Fibroblast of skin of left biceps (primary cell): ENCODE data around the gene PTPRK.
"Not testable (repeated sequence)": the region's sequence is repeated elsewhere in the genome, so short reads cannot be mapped to it uniquely, and the experiment has no call there.

Experiments
- DNase-seq, 2 experiments: peaks; one replicate each; pipeline ENCODE4 v3.0.0-alpha.2; 2013; ENCODE audit warnings: low read depth in 2 of 2

The PTPRK gene

DNA sequence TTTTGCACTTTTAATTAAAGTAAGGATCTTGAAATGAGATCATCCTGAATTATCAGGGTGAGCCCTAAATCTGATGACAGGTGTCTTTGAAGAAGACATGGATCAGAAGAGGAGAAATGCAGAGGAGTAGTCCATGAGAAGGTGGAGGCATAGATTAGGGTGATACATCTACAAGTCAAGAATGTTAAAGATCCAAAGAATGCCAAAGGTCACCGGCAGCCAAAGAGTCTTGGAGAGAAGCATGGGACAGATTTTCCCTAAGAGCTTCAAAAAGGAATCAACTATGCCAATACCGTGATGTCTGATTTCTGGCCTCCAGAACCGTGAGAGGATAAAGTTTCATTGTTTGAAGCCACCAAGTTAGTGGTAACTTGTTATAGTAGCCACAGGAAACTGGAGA lies 560.5 kb downstream of the PTPRK start:
- no peak for DNase-seq

DNA sequence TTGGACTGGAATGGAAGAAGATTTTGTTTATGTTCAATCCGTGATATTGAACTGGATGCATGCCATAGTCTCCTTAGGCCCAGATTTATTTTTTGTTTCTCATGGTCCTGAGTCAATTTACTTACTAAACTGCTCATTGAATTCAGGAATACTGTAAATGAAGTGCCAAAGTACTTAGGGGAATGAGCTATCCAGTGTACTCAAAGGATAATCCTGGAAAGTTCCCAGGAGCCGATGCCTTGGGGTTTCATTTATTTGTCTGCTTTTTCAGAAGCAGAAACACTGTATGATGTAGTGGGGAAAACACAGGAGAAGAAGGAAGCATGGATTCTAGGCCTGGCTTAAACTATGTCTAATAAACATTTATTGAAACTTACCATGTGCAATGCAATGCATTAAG lies 563.4 kb downstream of the PTPRK start:
- no peak for DNase-seq

DNA sequence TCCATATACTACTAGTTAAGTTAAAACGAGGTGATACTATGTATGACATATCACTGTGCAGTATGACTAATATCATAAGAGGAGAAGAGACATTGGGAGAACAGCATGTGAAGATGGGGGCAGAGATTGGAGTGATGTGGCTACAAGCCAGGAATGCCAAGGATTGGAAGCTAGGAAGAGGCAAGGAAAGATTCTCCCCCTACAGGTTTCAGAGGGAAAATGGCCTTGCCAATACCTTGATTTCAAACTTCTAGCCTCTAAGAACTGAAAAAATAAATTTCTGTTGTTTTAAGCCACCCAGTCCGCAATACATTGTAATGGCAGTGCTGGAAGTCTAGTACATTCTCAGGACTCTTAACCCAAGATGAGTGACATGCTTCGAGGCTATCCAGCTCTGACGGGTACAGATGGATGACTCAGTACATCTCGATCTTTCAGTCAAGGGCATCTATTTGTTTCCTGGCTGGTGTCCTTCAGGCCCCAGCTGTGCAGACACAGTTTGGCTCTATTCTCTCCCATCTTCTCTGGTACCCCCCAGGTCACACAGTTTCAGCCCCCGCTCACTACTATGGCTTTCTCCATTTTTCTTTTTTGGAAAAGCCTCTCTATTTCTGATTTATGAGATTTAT lies 564.0 kb downstream of the PTPRK start:
- DNase-seq: no peak

DNA sequence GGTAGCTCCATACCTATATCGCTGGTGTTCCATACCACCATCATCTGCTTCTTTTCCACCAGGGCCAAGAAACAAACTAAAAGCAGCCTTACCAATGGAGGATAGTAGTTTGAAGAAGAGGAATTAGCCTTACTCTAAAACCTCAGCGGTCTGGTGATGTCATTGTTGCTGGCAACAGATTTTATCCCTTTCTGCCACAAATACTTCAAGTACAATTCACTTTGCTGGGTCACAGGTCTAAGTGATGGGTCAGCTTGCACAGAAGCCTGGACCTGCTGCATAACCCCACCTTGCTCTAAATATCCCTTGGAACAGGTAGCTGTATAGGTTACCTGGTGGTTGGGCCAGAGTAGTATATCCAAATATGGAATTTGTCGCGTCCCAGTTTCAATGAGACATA lies 566.3 kb downstream of the PTPRK start:
- DNase-seq: no peak

DNA sequence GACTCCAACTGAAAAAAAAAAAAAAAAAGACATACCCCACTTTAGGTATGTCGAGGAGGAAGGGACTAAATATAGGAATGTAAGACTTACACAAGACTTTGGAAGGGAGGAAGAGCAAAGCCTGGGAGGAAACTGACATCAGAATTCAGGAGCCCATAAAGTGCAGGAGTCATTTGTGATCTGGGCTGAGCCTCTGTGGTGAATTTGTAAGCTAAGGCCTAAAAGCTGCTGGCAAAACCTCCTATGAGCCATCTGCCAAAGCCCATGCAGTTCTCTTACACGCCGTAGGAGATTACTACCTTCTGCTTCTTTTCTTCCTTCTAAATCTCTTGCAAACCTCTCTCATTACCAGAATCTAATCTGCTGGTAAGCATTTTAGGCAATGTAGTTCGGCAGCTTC lies 567.6 kb downstream of the PTPRK start:
- no peak for DNase-seq

DNA sequence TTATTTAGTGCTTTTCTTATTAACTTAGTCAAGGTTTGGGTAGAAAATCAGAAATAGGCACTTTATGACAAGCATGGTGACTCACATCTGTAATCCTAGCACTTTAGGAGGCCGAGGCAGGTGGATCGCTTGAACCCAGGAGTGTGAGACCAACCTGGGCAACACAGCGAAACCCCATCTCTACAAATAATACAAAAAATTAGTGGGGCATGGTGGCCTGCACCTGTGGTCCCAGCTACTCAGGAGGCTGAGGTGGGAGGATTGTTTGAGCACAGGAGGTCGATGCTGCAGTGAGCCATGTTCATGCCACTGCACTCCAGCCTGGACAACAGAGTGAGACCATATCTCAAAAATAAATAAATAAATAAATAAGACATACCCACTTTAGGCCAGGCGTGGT lies 568.2 kb downstream of the PTPRK start:
- DNase-seq: no peak

DNA sequence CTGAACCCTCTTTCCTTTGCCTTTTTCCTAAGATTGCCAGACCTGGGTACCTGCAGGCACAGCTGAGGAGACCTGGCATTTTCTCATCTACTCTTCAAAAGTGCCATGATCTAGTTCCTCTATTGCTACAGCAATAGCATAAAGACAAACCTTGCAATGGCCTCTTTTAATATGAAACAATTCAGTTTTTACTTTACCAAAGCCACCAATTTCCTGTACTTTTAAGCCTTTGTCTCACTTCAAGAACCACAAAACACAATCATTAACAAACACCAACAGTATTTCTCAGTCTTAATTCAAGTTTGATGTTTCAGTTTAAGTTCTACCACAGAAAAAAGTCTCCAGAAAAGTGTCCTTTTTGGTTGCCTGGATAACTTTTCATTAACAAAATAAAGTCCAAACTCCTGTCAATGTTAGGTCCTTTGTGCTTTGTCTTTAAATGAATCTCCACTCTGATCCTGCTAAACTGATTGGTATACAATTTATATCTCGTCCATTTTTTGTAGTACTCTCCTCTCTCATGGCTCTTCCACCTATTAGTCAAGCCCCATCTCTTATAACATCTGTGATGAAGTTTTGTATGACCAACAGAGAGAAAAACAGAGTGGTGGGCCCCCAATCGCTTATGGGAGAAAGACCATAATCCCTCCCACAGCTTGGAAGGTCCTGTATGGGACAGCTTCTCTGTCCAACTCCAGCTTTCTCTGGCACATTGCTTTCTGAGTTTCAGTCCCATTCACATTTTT lies 569.1 kb downstream of the PTPRK start:
- no peak for DNase-seq

DNA sequence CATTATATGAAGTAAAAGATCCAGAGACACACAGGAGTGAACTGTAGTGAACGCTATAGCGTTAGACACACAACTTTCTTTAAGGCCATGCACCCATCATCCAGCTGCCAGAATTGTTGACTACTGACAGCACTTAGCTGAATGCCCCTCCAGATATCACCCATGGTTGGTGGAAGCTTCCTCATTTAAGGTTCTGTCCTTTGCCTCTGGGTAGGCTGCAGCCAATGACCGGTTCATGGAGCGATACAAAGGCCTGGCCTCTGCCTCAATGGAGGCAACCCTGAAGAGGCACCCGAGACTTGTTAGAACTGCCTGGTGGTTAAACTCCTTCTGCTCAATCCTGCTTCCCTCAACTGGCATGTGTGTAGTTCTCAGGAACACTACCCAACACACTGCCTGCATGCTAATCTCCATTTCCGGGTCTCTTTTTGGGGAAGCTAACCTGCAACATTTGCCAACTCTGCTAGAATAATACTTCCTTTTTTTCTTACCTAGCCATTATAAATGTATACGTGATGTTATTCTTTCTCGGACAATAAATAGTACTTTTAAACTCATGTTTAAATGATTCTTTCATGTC lies 569.7 kb downstream of the PTPRK start:
- no peak for DNase-seq

DNA sequence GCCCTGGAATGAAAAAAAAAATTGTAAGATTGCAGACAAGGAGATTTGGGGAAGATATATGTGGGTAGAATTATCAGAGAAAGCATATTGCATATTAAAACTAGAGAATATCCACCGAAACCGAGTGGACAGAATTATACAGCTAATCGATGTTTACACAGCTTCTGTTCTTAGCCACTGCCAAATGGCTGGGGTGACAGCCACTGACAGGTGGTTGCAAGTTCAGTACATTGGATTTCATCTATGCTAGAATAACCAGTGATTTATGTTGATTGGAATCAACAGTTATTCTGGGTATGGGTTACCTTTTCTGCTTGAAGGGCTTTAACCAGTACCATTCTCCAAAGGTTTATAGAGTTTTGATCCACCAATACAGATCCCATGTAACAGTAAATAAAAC lies 571.1 kb downstream of the PTPRK start:
- no peak for DNase-seq

DNA sequence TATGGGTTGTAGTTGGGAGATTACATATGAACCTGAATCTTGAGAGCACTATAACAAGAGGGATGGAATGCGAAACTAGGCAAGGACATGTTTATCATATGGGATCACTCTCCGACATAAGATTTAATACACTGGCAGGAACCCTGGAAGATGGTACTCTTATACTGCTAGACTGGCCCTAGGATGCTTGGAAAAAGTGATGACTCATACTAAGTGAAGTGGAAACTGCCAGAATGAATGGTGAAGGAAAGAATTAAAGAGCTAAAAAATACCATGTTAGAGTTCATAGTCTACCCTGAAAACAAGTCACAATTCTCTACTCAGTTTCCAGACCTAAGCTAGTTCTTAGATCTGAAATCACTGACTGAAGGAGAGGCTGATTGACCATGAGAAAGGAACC lies 574.0 kb downstream of the PTPRK start:
- DNase-seq: no peak

DNA sequence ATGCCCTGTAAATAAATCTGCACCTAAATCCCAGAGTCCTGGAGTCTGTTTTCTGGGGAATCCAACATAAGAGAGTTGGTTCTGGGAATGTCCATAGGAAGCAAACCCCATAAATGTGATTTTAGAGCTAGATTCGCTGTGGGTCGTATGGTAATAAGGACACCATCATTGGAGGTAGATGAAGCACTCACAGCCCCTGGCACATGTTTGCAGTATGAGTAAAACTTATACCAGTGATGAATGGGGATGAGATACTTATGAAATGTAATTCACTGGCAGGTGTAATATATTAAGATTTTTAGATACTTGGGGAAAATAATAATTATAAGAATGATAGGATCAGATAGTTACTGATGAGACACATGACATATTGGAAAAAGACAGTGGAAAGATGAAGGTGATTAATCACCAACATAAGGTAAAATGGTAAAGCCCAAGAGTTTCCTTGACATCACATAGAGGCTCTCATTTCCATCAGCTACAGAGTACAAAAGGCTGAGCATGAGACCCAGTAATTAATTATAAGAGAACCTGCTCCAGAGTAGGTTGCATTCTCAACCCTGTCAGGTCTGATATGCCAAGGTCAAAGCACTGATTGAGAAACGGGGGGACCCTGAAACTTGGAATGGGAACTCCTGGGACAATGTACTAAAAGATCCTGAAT lies 574.8 kb downstream of the PTPRK start:
- DNase-seq: no peak

DNA sequence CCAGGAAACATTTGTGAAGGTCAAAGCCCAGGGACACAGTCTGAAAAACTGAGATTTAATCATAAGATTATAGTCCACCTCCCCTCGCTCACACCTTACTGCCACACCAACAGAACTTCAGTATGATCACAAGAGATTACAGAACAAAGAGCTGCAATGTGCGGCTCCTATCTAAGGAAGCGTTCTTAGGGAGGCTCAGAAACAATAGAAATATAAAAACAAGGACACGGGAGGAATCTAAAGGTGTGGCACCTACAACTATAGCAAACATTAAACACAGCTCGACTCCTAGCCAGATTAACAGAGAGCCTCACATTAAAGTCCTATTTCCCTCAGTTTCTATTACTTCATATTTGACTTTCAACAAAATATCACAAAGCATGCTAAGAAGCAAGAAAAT lies 579.2 kb downstream of the PTPRK start:
- DNase-seq: no peak

DNA sequence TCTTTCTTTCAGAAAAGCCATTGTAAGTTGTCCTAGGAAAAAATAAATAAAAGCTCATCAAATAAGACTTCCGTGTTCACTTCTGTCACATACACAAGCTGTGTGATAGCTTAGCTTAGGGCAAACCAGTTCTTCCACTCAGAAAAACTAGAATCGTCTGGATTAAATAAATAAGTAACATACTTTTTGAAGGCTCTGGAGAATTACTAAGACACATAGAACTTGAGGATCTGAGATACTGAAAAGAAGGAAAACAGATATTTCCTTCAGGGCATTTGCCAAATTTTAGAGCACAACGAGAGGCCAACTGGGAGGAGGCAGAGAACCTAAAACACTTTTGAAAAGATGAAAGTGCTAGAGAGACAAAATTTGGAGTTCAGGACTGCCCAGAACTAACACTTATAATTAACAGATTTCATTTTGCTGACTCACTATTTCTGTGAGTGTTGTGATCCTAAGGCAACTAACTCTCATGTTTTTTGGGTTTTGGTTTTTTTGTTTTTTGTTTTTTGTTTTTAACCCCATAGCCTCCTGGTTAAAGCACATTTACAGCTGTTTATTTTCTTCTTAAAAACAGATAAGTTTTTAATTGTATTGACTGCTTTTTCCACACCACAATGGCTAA lies 580.8 kb downstream of the PTPRK start:
- no peak for DNase-seq

DNA sequence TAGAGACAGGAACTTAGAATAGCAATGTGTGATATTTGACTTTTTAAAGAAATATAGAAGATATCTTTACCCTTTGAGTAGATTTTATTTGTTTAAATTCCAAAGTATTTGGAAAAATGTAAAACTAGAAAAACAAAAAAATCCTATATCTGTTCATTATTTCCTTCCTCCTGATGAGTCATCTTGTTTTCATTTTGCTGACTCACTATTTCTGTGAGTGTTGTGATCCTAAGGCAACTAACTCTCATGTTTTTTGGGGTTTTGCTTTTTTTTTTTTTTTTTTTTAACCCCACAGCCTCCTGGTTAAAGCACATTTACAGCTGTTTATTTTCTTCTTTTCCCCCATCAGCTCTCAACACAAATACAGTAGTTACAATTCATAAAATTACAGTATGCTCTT lies 581.7 kb downstream of the PTPRK start:
- peak; percentile 16 to 35 for DNase-seq

DNA sequence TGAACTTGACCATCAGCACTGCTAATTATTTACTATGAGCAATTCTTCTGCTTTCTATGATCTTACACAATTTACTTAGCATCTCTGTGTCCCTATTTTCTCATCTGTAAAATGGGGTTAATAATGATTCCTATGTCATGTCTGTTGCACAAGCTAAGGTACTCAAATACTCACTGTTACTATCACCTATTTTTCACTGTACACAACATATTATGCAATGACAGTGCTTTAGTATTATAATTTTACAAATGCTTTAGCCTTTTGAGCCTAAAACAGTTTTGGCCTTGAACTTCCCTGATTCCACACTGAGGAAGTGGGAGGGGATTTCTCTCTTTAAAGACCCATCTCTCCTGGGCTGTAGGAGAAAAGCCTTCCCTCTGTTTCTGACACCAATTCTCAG lies 582.7 kb downstream of the PTPRK start:
- no peak for DNase-seq

DNA sequence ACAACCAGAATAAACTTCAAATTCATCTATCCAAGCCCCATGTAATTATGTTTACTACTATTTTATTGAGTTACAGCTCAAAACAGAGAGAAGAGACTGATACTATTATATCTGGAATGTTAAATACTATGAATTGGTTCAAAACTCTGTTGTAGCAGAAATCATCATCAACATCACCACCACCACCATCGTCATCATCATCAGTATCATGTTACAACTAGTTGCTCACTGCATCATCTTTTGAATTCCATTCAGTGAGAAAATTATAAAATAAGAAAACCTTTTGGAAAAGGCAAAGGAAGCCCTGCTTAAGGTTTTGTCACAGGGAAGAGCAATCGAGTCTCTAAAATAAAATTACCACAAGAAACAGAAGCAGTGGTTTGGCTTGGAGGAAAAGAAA lies 583.3 kb downstream of the PTPRK start:
- no peak for DNase-seq

DNA sequence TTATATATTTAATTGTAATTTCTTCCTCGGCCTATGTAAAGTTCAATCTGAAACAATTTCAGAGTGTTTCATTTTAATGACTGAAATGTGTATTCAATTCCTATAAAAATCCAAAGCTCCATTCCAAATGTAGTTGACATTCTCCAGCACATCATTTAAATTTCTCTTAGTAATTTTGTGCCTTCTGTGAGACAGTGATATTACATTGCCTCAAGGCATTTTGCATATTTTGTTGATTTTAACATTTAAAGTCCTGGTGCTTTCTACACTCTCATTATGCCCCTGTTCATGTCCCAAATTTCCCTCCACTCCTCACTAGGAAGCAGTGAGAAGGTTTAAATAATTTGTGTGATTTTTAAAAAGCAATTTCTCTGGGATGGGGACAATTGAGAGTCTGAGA lies 585.4 kb downstream of the PTPRK start:
- no peak for DNase-seq

DNA sequence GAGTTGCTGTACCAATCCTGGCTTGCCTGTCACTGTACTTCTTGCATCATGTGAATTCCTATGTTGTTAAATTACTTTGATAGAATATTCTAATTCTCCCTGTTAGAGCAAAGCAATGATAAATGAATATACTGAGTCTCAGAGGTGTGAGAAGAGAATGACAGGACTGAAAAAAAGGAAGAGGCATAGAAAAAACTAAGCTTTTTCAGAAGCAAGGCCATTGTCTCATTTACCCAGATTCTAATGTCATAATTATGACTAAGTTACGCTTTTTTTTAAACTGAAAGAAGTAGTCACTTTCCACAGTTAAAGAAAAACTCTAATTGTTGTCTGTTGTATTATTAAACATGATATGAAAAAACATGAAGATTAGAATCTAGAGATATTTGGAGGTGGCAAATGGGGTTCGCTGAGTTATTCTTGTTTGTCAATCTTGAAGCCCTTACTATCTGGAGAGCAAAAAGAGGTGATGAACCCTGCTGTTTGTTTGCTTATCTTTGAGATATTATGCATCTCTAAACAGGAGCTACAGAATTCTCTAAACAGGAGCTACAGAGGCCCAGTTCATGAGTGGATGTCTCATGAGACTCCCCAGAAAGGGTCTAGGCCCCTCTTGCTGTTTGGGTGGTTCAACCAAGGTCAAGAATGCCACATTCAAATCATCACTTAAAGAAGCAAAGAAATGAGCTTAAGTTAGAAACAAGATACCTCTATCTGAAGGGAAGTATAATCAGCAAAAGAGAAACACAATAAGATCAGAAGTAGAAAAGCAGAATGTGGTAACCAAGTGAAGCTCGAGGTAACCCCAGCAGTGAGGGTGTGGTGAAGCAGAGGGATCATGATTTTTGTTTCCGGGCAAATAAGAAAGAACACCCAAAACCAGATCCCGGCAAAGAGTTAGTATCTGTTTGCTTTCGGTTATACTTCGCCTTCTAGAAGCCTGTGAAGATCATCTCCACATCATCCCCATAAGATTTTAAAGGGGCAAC lies 586.3 kb downstream of the PTPRK start:
- no peak for DNase-seq

DNA sequence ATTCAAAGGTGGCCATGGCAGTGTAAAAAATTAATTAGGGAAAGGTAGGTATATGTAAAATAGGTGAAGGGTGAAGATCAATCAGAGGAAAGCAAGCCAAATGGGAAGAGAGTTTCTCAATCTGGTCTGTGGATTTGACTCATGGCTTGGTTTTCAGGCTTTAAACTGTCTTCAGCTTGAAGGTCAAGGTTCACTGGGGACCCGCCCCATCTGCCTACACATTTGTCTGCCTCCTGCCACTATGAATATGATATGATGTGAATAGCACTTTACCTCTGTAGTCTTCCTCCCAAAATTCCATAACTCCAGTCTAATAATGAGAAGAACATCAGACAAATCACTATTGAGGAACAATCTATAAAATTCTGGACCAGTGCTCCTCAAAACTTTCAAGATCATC lies 587.3 kb downstream of the PTPRK start:
- DNase-seq: no peak

DNA sequence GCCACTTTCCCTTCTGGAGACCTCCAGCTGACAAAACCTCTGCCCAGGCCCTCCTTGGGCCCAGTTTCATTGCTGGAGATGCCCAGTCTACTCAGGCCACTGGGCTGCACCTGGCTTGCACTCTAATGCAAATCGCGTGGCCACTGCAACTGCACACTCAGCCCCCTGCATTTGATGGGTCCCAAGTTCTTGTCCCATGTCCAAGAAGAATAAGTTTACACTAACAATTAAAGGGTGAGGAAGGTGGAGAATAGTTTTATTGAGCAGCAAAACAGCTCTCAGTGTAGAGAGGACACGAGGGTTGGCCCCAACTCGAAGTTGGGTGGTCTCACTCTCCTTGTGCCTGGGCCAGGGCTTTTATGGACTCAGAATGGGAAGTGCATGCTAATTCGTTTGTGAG lies 587.7 kb downstream of the PTPRK start:
- DNase-seq: no peak

DNA sequence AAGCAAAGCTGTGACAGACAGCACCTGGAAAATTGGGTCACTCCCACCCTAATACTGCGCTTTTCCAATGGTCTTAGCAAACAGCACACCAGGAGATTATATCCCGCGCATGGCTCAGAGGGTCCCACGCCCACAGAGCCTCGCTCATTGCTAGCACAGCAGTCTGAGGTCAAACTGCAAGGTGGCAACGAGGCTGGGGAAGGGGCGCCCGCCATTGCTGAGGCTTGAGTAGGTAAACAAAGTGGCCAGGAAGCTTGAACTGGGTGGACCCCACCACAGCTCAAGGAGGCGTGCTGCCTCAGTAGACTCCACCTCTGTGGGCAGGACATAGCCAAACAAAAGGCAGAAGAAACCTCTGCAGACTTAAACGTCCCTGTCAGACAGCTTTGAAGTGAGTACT lies 594.0 kb downstream of the PTPRK start:
- not testable (repeated sequence) for DNase-seq
